Astrocyte (in vitro differentiated cells and primary cell): ENCODE measurements around the gene CES1. TPM values are rescaled to one million over a fixed set of nuclear protein-coding genes. Genes with fewer than 3 reads are reported as not detected.
"Not testable (repeated sequence)": the region's sequence is repeated elsewhere in the genome, so short reads cannot be mapped to it uniquely, and the experiment has no call there.

ENCODE experiments used
- DNase-seq: peaks from one replicate; pipeline ENCODE4 v3.0.0-alpha.2; 2010; ENCODE audit warnings: low read depth
- FAIRE-seq: peaks from 2 replicates; lab custom pipeline; 2011; peaks lifted over from hg19 to GRCh38; lab: Jason Lieb, UNC
- H2AFZ ChIP-seq: 2 replicates; pipeline ENCODE4 v1.6.0; 2012; ENCODE audit warnings: low read depth, low read length, inconsistent platforms
- H3K27ac ChIP-seq: 2 replicates; pipeline ENCODE4 v1.5.1; 2011; ENCODE audit warnings: low read depth, low read length, inconsistent platforms
- H3K27me3 ChIP-seq: 2 replicates; pipeline ENCODE4 v1.6.0; 2011; ENCODE audit warnings: low read length, inconsistent platforms; ENCODE audit not compliant: insufficient read depth
- H3K36me3 ChIP-seq: 2 replicates; pipeline ENCODE4 v1.5.1; 2011; ENCODE audit warnings: low read length, inconsistent platforms; ENCODE audit not compliant: insufficient read depth
- H3K4me1 ChIP-seq: 2 replicates; pipeline ENCODE4 v1.5.1; 2011; ENCODE audit warnings: low read length, inconsistent platforms; ENCODE audit not compliant: insufficient read depth
- H3K4me2 ChIP-seq: 2 replicates; pipeline ENCODE4 v1.6.0; 2012; ENCODE audit warnings: low read length, inconsistent platforms
- H3K4me3 ChIP-seq: 2 replicates; pipeline ENCODE4 v1.5.1; 2011; ENCODE audit warnings: low read depth, mild to moderate bottlenecking, low read length, inconsistent platforms; ENCODE audit not compliant: insufficient read depth
- H3K79me2 ChIP-seq: 2 replicates; pipeline ENCODE4 v1.6.0; 2012; ENCODE audit warnings: mild to moderate bottlenecking, low read length, inconsistent platforms; ENCODE audit not compliant: insufficient read depth
- H3K9ac ChIP-seq: 2 replicates; pipeline ENCODE4 v1.6.0; 2012; ENCODE audit warnings: mild to moderate bottlenecking, low read length, inconsistent platforms
- H3K9me3 ChIP-seq: 2 replicates; pipeline ENCODE4 v1.5.1; 2012; ENCODE audit warnings: low read depth, mild to moderate bottlenecking, low read length, inconsistent platforms; ENCODE audit not compliant: insufficient read depth
- H4K20me1 ChIP-seq: 2 replicates; pipeline ENCODE4 v1.6.0; 2012; ENCODE audit warnings: low read length, inconsistent platforms; ENCODE audit not compliant: insufficient read depth
- H3K27ac Mint-ChIP-seq: one replicate; pipeline ENCODE4 v1.8.0; 2021; ENCODE audit warnings: mild to moderate bottlenecking, mixed read lengths; ENCODE audit not compliant: unreplicated experiment
- H3K27me3 Mint-ChIP-seq: one replicate; pipeline ENCODE4 v1.8.0; 2021; ENCODE audit warnings: low read depth, mixed read lengths; ENCODE audit not compliant: unreplicated experiment
- H3K36me3 Mint-ChIP-seq: one replicate; pipeline ENCODE4 v1.8.0; 2021; ENCODE audit warnings: low read depth, mixed read lengths; ENCODE audit not compliant: unreplicated experiment
- H3K4me1 Mint-ChIP-seq: one replicate; pipeline ENCODE4 v1.8.0; 2021; ENCODE audit warnings: low read depth, mixed read lengths; ENCODE audit not compliant: unreplicated experiment
- H3K4me3 Mint-ChIP-seq: one replicate; pipeline ENCODE4 v1.8.0; 2021; ENCODE audit warnings: mild to moderate bottlenecking, moderate library complexity, mixed read lengths; ENCODE audit not compliant: unreplicated experiment
- H3K9me3 Mint-ChIP-seq: one replicate; pipeline ENCODE4 v1.8.0; 2021; ENCODE audit warnings: mild to moderate bottlenecking, mixed read lengths; ENCODE audit not compliant: unreplicated experiment
- CTCF ChIP-seq: IDR thresholded peaks from 2 replicates; pipeline ENCODE4 v1.5.1; 2011; ENCODE audit warnings: low read depth, mild to moderate bottlenecking, inconsistent platforms, low read length, moderate library complexity; ENCODE audit not compliant: insufficient read depth
- EZH2 ChIP-seq: IDR thresholded peaks from 2 replicates; pipeline ENCODE4 v1.6.1; 2012; ENCODE audit warnings: mild to moderate bottlenecking, low read length, inconsistent platforms; ENCODE audit not compliant: insufficient read depth
- total RNA-seq: library from RNA; stranded (reverse); gene quantifications from 2 replicates; pipeline ENCODE4 v1.2.1, GENCODE V29; 2021

CES1 gene
- total RNA-seq, 1 donor from 2014 or later: not detected

DNA sequence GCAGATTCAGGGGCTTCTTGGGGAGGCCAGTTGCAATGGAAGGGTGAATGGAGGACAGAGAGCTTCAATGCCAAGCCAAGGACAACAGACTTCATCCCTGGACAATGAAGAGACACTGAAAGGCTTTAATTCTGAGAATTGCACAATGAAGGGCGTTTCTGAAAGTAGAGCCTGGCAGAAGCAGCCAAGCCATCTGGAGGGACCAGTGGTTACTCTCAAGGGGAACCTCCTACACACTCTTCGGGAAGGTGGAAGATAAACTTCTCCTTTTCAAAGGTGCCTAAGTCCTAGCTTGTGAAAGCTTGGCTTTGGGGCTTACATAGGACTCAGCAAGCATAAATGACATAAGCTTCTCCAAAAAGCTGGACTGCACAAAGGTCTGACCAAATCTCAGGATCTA is 6.2 kb upstream of the CES1 start:
- Histone ChIP-seq H4K20me1 (no peaks in the 10 kb centered on the region), H3K9me3 (no peaks in the 10 kb centered on the region), H3K27ac (no peak overlapping the region), H2AFZ (no peak overlapping the region), H3K4me2 (no peak overlapping the region), H3K27me3 (no peaks in the 10 kb centered on the region), H3K36me3 (no peaks in the 10 kb centered on the region), H3K4me3 (no peak overlapping the region), H3K9ac (no peak overlapping the region), H3K79me2 (no peaks in the 10 kb centered on the region), H3K4me1 (no peaks in the 10 kb centered on the region)
- peaks cover 33% of the 10 kb centered on the region for H3K27me3 Mint-ChIP-seq
- H3K36me3 Mint-ChIP-seq: no peaks in the 10 kb centered on the region
- FAIRE-seq (no peak), DNase-seq (no peak)
- TF ChIP-seq EZH2 (no peak), CTCF (no peak)
- no peak overlapping the region for H3K27ac Mint-ChIP-seq
- no peak overlapping the region for H3K4me3 Mint-ChIP-seq
- no peaks in the 10 kb centered on the region for H3K4me1 Mint-ChIP-seq
- peaks cover 2% of the 10 kb centered on the region for H3K9me3 Mint-ChIP-seq

DNA sequence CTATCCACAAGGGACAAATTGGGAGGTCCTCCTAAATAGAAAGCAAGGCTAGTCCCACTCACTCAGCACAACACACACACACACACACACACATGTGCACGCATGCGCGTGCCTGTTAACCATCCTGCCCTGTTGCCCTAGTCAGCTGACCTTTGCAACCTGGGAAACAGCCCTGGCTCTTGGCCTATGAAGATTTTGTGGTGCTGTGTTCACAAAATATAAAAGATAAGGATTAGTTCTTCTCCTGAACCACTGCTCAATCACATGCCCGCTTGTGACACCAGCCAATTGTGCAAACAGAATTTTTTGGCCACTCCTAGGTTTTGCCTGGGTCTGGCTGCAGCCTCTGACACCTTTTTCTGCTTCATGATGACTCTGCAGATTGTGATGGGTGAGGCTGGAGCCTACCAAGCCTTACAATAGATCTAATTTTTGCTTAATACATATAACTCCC is 3.3 kb upstream of the CES1 start:
- Histone ChIP-seq H3K9me3 (no peaks in the 10 kb centered on the region), H3K9ac (no peak overlapping the region), H2AFZ (no peak overlapping the region), H3K79me2 (no peaks in the 10 kb centered on the region), H3K27me3 (no peaks in the 10 kb centered on the region), H3K4me2 (no peak overlapping the region), H3K4me1 (no peaks in the 10 kb centered on the region), H3K27ac (no peak overlapping the region), H3K4me3 (no peak overlapping the region), H4K20me1 (no peaks in the 10 kb centered on the region), H3K36me3 (no peaks in the 10 kb centered on the region)
- TF ChIP-seq EZH2 (no peak), CTCF (no peak)
- FAIRE-seq (no peak), DNase-seq (no peak)
- Mint-ChIP-seq H3K27me3 (peaks cover 43% of the 10 kb centered on the region), H3K4me1 (no peaks in the 10 kb centered on the region), H3K9me3 (peaks cover 2% of the 10 kb centered on the region), H3K27ac (no peak overlapping the region), H3K36me3 (no peaks in the 10 kb centered on the region), H3K4me3 (no peak overlapping the region)

- H3K27me3 Mint-ChIP-seq: peaks cover 46% of the 10 kb centered on the region
- peaks cover 2% of the 10 kb centered on the region for H3K9me3 Mint-ChIP-seq
- no peak for FAIRE-seq
- no peak for DNase-seq
- no peaks in the 10 kb centered on the region for H3K9me3 ChIP-seq
- no peak overlapping the region for H3K9ac ChIP-seq
- no peak for TF ChIP-seq EZH2
- no peak for TF ChIP-seq CTCF
- H3K4me1 ChIP-seq: no peaks in the 10 kb centered on the region
- no peak overlapping the region for H3K4me3 ChIP-seq
- no peak overlapping the region for H3K4me2 ChIP-seq
- H3K4me1 Mint-ChIP-seq: no peaks in the 10 kb centered on the region
- no peaks in the 10 kb centered on the region for H3K36me3 ChIP-seq
- no peaks in the 10 kb centered on the region for H3K79me2 ChIP-seq
- no peaks in the 10 kb centered on the region for H3K36me3 Mint-ChIP-seq
- no peaks in the 10 kb centered on the region for H4K20me1 ChIP-seq
- no peak overlapping the region for H3K4me3 Mint-ChIP-seq
- H3K27me3 ChIP-seq: no peaks in the 10 kb centered on the region
- no peak overlapping the region for H2AFZ ChIP-seq
- no peak overlapping the region for H3K27ac ChIP-seq
- H3K27ac Mint-ChIP-seq: no peak overlapping the region
Measured at GRCh38 chr16:55835581-55835980, 2.7 kb upstream of the CES1 start.

GRCh38 chr16:55835173-55835572 is 2.3 kb upstream of the CES1 start:
- H3K4me3 Mint-ChIP-seq, H3K27me3 ChIP-seq, H3K4me3 ChIP-seq, H3K4me1 ChIP-seq, H3K4me2 ChIP-seq, FAIRE-seq, H3K27ac ChIP-seq, H4K20me1 ChIP-seq, H3K36me3 Mint-ChIP-seq, H3K9me3 ChIP-seq, H3K4me1 Mint-ChIP-seq, DNase-seq, H3K27ac Mint-ChIP-seq, H3K9me3 Mint-ChIP-seq, H3K9ac ChIP-seq, H2AFZ ChIP-seq, H3K36me3 ChIP-seq, H3K79me2 ChIP-seq: not testable (repeated sequence)
- H3K27me3 Mint-ChIP-seq: peaks cover 45% of the 10 kb centered on the region
